GM12865 (cell line): ENCODE results near the gene PPARD.

Experiments used
- DNase-seq: peaks from one replicate; pipeline ENCODE4 v3.0.0; 2010; ENCODE audit warnings: low read depth
- H3K4me3 ChIP-seq: 2 replicates; pipeline ENCODE4 v1.5.1; 2011; ENCODE audit warnings: mild to moderate bottlenecking, low read depth, low read length, control low read depth
- TF ChIP-seq, protein P1 (sequence below): IDR thresholded peaks from 2 replicates; pipeline ENCODE4 v1.5.1; 2011; ENCODE audit warnings: low read length, control low read depth, low read depth, inconsistent platforms; ENCODE audit not compliant: insufficient read depth; ENCODE audit errors: missing control alignments

PPARD gene

DNA sequence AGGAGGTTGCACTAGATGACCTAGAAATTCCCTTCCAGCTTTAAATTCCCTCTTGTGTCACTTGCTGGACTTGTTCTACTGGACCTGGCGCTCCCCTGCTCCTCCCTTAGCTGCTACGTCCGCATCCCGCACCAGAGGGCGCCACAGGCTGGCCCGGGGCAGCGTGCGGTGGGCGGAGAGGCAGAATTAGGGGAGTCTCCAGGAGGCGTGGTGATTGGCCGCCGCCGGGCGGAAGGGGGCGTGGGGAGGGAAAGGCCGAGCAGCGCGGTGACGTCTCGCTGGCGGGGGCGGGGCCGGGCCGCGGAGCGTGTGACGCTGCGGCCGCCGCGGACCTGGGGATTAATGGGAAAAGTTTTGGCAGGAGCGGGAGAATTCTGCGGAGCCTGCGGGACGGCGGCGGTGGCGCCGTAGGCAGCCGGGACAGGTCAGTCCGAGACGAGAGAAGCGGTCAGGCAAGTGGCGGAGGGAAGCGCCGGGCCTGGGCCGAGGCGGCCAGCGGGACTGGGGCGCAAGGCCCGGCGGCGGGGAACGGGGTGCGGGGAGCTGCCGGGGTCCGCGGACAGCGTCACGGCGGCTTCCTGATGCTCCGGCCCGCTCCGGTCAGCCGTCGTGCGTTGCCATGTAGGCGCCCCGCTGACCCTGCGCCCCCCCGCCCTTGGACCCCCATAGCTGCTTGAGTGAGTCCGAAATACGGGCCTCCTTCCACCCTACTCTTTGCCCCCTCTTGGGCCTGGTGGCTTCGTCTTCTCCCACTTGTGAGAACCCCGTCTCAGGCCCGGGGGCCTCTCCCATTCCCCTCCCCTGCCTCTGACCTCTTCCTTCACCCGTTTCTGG, at the start of gene PPARD:
Gene PPARD, plus strand, starts transcription at position 301 of the 834 bp plus-strand sequence. CDS start 68,530 bp downstream, outside the sequence.
- DNase-seq, result peak; percentile 96
- TF ChIP-seq, protein P1, sequence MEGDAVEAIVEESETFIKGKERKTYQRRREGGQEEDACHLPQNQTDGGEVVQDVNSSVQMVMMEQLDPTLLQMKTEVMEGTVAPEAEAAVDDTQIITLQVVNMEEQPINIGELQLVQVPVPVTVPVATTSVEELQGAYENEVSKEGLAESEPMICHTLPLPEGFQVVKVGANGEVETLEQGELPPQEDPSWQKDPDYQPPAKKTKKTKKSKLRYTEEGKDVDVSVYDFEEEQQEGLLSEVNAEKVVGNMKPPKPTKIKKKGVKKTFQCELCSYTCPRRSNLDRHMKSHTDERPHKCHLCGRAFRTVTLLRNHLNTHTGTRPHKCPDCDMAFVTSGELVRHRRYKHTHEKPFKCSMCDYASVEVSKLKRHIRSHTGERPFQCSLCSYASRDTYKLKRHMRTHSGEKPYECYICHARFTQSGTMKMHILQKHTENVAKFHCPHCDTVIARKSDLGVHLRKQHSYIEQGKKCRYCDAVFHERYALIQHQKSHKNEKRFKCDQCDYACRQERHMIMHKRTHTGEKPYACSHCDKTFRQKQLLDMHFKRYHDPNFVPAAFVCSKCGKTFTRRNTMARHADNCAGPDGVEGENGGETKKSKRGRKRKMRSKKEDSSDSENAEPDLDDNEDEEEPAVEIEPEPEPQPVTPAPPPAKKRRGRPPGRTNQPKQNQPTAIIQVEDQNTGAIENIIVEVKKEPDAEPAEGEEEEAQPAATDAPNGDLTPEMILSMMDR, result peak; percentile 95
- H3K4me3 ChIP-seq, result peak within 1 kb of the TSS; percentile 91

DNA sequence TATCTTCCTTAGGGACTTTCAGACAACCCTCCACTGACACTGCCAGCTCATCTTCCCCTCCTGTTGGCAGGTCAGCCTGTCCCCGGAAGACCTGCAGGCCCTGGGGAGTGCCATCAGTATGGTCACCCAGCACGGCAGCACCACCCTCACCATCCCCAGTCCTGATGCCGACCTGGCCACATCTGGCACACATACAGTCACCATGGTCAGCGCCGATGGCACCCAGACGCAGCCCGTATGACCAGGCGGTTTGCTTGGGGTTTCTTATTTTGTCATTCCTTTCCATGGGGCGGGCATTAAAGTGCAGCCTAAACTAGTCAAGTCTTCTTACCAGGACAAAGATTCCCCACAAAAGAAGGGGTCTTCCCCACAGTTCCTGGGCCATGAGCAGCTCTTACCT, 48.7 kb upstream of the PPARD start:
- DNase-seq, result no peak
- TF ChIP-seq, protein P1, result no peak
- no peak overlapping the region for H3K4me3 ChIP-seq

DNA sequence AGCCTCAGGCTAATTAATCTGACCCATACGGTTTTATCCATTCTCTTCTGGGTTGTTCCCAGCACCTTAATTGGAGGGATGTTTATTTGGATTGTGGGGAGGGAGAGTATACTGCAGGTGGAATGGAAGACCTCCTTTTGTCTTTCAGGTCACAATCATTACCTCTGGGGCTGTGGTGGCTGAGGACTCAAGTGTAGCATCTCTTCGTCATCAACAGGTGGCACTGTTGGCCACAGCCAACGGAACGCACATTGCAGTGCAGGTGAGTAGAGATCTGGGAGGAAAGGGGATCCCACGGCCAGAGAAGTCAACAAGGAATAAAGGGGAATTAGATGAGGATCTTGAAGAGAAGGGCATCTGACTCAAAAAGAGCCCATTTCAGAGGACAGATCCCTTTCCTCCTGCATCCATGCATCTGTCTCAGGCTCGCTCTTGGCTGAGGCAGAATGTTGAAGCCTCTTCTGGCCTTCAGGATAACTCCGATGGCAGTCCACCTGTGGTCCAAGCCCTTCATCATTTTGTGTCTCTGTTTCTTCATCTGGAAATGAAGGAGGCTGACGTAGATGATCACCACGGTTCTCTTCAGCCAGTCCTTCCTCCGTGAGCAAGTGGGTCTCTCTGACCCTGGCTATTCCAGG, 47.9 kb upstream of the PPARD start:
- DNase-seq, result peak; percentile 68
- no peak overlapping the region for H3K4me3 ChIP-seq
- TF ChIP-seq, protein P1, result peak; percentile 81

DNA sequence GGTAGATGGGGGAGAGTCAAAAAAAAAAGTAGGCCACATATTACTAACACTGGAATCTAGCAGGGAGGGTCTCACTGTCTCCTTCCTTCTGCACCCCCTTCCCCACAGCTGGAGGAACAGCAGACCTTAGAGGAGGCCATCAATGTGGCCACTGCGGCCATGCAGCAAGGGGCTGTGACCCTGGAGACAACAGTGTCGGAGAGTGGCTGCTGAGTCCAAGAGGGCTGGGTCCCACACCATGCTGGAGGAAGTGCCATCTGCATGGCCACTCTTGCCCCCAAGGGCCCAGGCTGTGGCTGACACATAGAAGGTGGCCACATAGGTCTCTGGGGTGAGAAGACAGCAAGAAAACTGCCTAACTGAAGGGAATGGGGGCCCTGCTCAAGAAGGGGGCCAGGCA, 47.3 kb upstream of the PPARD start:
- TF ChIP-seq, protein P1, result no peak
- DNase-seq, result no peak
- H3K4me3 ChIP-seq, result no peak overlapping the region

DNA sequence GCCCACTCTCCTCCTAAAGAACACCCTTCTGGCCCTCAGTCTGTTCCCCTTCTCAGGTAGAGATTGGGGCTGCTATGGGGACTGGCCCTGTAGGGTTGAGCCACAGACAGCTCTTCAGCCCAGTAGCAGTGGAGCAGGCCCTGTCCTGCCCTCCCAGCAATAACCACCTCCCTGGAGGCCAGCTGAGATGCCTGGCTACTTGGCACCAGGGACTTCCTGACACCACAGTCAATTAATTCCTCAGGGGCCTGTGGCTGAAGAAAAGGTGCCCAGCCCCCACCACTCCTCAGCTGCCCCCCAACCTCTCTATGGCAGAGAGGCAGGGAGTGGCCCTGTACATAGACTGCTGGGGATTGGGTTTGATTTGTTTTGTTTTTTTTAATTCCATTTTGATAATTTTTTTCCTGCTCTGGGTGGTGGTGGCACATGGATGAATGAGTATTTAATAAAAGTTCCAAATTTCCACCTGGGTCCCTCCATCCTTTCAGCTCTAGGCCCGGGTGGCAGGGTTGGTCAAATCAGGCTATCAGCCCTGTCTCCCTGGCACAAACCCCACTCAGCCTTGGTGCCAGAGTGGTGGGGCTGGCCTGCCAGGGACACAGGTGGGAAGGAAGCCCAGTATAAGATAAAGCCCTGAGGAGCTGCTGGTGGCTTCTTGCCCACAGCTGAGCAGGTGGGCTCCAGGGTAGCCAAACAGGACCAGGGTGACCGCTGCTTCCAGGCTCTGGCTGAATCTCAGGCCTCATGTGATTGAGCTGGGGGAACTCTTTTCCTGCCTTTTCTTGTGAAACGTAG, 46.6 kb upstream of the PPARD start:
- no peak for DNase-seq
- H3K4me3 ChIP-seq, result no peak overlapping the region
- TF ChIP-seq, protein P1, result no peak

DNA sequence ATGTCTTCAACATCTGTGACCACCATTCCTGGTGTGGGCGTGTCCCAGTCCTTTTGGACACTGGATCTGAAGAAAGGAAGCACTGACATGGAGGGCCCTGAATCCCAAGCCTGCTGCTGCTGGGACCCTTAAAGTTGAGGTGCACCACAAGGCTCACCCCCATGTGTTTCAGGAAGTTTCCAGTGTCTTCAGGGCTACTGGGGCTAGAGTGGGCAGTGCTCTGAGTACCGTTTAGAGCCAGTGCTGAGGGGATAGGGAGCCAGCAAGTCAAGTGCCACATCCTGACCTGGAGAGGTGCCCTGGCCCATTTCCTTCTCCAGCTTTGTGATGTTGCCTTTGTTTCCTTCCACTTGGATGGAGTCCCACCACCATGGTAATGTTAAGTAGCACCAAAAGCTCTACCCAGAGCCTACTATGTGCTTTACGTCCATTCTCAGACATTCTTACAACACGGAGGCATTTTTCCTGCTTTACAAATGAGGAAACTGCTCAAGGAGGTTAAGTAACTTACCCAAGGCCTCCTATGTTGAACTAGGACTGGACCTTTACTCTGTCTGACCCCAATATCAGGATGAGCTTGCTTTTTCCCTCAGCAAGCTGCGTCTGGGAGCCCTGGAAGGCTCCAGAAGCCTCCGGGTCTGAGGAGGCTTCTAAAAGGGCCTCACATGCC, 45.3 kb upstream of the PPARD start:
- no peak overlapping the region; the same call in 1 of the 2 replicates for H3K4me3 ChIP-seq
- TF ChIP-seq, protein P1, result no peak
- DNase-seq, result no peak
